GM12872 (cell line): ENCODE data around the gene HES3.

Experiments
- CTCF ChIP-seq: IDR thresholded peaks from 3 replicates; pipeline ENCODE4 v1.5.1; 2011; ENCODE audit warnings: low read depth, mild to moderate bottlenecking, low read length, moderate library complexity; ENCODE audit not compliant: insufficient read depth

HES3 gene

GRCh38 chr1:6245086-6245868 lies 1.3 kb downstream of the HES3 start:
- peak; percentile 88 for TF ChIP-seq CTCF

GRCh38 chr1:6245869-6246496 lies 2.0 kb downstream of the HES3 start:
- no peak for TF ChIP-seq CTCF

- TF ChIP-seq CTCF = peak; percentile 92
Measured at GRCh38 chr1:6246497-6247467, 2.8 kb downstream of the HES3 start.

- no peak for TF ChIP-seq CTCF
Measured at GRCh38 chr1:6247651-6248050, 3.7 kb downstream of the HES3 start.

GRCh38 chr1:6248161-6248776 lies 4.3 kb downstream of the HES3 start:
- TF ChIP-seq CTCF = no peak

GRCh38 chr1:6248932-6249738 lies 5.2 kb downstream of the HES3 start:
- no peak for TF ChIP-seq CTCF
